Measurements from ENCODE around the gene APPBP2. TPM values are rescaled to one million over a fixed set of nuclear protein-coding genes. Genes with fewer than 3 reads are reported as not detected.

The APPBP2 gene
- total RNA-seq, 3 donors from 2014 or later = 26.6 to 41.9 (median 30.2) TPM

GRCh38 chr17:60403523-60403810 is 122.6 kb downstream of the APPBP2 start:
- no peak for TF ChIP-seq POLR2A (IDR thresholded peaks at IDR 0.05)
- intact Hi-C loops (cut with DNase I; ENCODE audit: low total_unique reads) = no loop called here
- no peak overlapping the region for H3K4me3 ChIP-seq
- H3K36me3 ChIP-seq = no peaks in the 10 kb centered on the region
- DNase-seq (ENCODE audit: low spot score in 2 of 2) = no peak
- H3K9me3 ChIP-seq = no peaks in the 10 kb centered on the region
- H3K27ac ChIP-seq = no peak overlapping the region
- no peaks in the 10 kb centered on the region for H3K27me3 ChIP-seq
- H3K4me1 ChIP-seq = no peaks in the 10 kb centered on the region

- Histone ChIP-seq H3K4me3 (no peak overlapping the region), H3K36me3 (no peaks in the 10 kb centered on the region), H3K27me3 (no peaks in the 10 kb centered on the region), H3K9me3 (no peaks in the 10 kb centered on the region), H3K27ac (no peak overlapping the region), H3K4me1 (no peaks in the 10 kb centered on the region)
- no peak for DNase-seq (ENCODE audit: low spot score in 2 of 2)
- intact Hi-C loops (cut with DNase I; ENCODE audit: low total_unique reads) = no loop called here
- TF ChIP-seq POLR2A (IDR thresholded peaks at IDR 0.05) = no peak
- TF ChIP-seq POLR2AphosphoS5 (IDR thresholded peaks at IDR 0.05) = no peak
- TF ChIP-seq CTCF (IDR thresholded peaks at IDR 0.05) = no peak
Measured at GRCh38 chr17:60401819-60402218, 124.2 kb downstream of the APPBP2 start.

GRCh38 chr17:60398227-60398959 is 127.6 kb downstream of the APPBP2 start:
- Histone ChIP-seq H3K27me3 (no peaks in the 10 kb centered on the region), H3K4me3 (no peak overlapping the region), H3K4me1 (no peaks in the 10 kb centered on the region), H3K9me3 (no peaks in the 10 kb centered on the region), H3K36me3 (no peaks in the 10 kb centered on the region), H3K27ac (no peak overlapping the region)
- TF ChIP-seq POLR2A (IDR thresholded peaks at IDR 0.05) (no peak), POLR2AphosphoS5 (IDR thresholded peaks at IDR 0.05) (no peak), CTCF (IDR thresholded peaks at IDR 0.05) (no peak)
- no peak for DNase-seq (ENCODE audit: low spot score in 2 of 2)
- intact Hi-C loops (cut with DNase I; ENCODE audit: low total_unique reads) = no loop called here

- no peak overlapping the region for H3K27ac ChIP-seq
- H3K9me3 ChIP-seq = no peaks in the 10 kb centered on the region
- H3K36me3 ChIP-seq = no peaks in the 10 kb centered on the region
- no peaks in the 10 kb centered on the region for H3K4me1 ChIP-seq
- TF ChIP-seq POLR2A (IDR thresholded peaks at IDR 0.05) (no peak), CTCF (IDR thresholded peaks at IDR 0.05) (no peak), POLR2AphosphoS5 (IDR thresholded peaks at IDR 0.05) (no peak)
- DNase-seq (ENCODE audit: low spot score in 2 of 2) = no peak
- H3K27me3 ChIP-seq = no peaks in the 10 kb centered on the region
- intact Hi-C loops (cut with DNase I; ENCODE audit: low total_unique reads) = no loop called here
- no peak overlapping the region for H3K4me3 ChIP-seq
Measured at GRCh38 chr17:60396412-60396811, 129.6 kb downstream of the APPBP2 start.

- no peak for DNase-seq (ENCODE audit: low spot score in 2 of 2)
- Histone ChIP-seq H3K4me3 (no peak overlapping the region), H3K9me3 (no peaks in the 10 kb centered on the region), H3K4me1 (no peaks in the 10 kb centered on the region), H3K27ac (no peak overlapping the region), H3K27me3 (no peaks in the 10 kb centered on the region), H3K36me3 (no peaks in the 10 kb centered on the region)
- TF ChIP-seq CTCF (IDR thresholded peaks at IDR 0.05) (no peak), POLR2A (IDR thresholded peaks at IDR 0.05) (no peak), POLR2AphosphoS5 (IDR thresholded peaks at IDR 0.05) (no peak)
- intact Hi-C loops (cut with DNase I; ENCODE audit: low total_unique reads) = no loop called here
Measured at GRCh38 chr17:60395508-60396065, 130.5 kb downstream of the APPBP2 start.

Measured in breast epithelium (tissue), 4 donors.